ENCODE results near the gene TMEM97.
"Not testable (repeated sequence)": the region's sequence is repeated elsewhere in the genome, so short reads cannot be mapped to it uniquely, and the experiment has no call there.

Gene TMEM97

DNA sequence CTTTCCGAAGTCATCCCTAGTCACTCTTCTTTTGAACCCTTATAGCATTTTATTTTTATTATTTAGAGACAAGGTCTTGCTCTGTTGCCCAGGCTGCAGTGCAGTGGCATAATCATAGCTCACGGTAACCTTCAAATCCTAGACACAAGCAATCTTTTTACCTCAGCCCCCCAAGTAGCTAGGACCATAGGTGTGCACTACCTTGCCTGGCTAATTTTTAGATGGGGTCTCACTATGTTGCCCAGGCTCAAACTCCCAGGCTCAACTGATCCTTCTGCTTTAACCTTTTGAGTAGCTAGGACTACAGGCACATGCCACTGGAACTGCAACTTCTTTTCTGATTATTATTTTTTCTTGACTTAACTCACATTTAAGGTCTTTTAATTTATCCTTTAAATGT is 33.0 kb upstream of the TMEM97 start:
- peaks cover 17% of the 10 kb centered on the region for H3K4me1 ChIP-seq (ENCODE audit: insufficient read depth, poor library complexity, severe bottlenecking)
- H3K36me3 ChIP-seq (ENCODE audit: low read depth): no peaks in the 10 kb centered on the region
- no peaks in the 10 kb centered on the region for H3K27me3 ChIP-seq (ENCODE audit: insufficient read depth, poor library complexity, severe bottlenecking)
- TF ChIP-seq, protein P1, sequence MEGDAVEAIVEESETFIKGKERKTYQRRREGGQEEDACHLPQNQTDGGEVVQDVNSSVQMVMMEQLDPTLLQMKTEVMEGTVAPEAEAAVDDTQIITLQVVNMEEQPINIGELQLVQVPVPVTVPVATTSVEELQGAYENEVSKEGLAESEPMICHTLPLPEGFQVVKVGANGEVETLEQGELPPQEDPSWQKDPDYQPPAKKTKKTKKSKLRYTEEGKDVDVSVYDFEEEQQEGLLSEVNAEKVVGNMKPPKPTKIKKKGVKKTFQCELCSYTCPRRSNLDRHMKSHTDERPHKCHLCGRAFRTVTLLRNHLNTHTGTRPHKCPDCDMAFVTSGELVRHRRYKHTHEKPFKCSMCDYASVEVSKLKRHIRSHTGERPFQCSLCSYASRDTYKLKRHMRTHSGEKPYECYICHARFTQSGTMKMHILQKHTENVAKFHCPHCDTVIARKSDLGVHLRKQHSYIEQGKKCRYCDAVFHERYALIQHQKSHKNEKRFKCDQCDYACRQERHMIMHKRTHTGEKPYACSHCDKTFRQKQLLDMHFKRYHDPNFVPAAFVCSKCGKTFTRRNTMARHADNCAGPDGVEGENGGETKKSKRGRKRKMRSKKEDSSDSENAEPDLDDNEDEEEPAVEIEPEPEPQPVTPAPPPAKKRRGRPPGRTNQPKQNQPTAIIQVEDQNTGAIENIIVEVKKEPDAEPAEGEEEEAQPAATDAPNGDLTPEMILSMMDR (IDR thresholded peaks at IDR 0.05; ENCODE audit: poor library complexity, severe bottlenecking): no peak
- DNase-seq (ENCODE audit: low spot score) (no peak), ATAC-seq (ENCODE audit: low read depth) (no peak)
- H3K4me3 ChIP-seq (ENCODE audit: severe bottlenecking): no peak overlapping the region
- H3K9me3 ChIP-seq (ENCODE audit: severe bottlenecking): no peaks in the 10 kb centered on the region
- H3K27ac ChIP-seq (ENCODE audit: poor library complexity, severe bottlenecking): no peak overlapping the region

DNA sequence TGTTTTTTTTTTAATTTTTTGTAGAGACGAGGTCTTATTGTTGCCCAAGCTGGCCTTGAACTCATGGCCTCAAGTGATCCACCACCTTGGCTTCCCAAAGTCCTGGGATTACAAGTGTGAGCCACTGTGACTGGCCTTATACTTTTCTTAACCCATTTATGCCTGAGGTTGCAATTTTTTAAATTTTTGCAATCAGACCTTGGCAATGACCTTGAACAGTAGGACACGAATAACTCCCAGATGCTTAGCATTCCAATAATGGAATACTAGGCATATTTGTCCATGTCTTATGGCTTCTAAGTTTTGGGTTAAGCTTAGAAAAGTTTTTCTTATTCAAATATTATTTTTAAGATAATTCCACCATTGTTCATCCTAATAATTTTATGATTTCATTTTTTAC is 28.3 kb upstream of the TMEM97 start:
- DNase-seq (ENCODE audit: low spot score) (no peak), ATAC-seq (ENCODE audit: low read depth) (no peak)
- Histone ChIP-seq H3K4me1 (ENCODE audit: insufficient read depth, poor library complexity, severe bottlenecking) (no peaks in the 10 kb centered on the region), H3K9me3 (ENCODE audit: severe bottlenecking) (no peaks in the 10 kb centered on the region), H3K4me3 (ENCODE audit: severe bottlenecking) (no peak overlapping the region), H3K36me3 (ENCODE audit: low read depth) (no peaks in the 10 kb centered on the region), H3K27ac (ENCODE audit: poor library complexity, severe bottlenecking) (no peak overlapping the region), H3K27me3 (ENCODE audit: insufficient read depth, poor library complexity, severe bottlenecking) (no peaks in the 10 kb centered on the region)
- TF ChIP-seq, protein P1 (IDR thresholded peaks at IDR 0.05; ENCODE audit: poor library complexity, severe bottlenecking): no peak

DNA sequence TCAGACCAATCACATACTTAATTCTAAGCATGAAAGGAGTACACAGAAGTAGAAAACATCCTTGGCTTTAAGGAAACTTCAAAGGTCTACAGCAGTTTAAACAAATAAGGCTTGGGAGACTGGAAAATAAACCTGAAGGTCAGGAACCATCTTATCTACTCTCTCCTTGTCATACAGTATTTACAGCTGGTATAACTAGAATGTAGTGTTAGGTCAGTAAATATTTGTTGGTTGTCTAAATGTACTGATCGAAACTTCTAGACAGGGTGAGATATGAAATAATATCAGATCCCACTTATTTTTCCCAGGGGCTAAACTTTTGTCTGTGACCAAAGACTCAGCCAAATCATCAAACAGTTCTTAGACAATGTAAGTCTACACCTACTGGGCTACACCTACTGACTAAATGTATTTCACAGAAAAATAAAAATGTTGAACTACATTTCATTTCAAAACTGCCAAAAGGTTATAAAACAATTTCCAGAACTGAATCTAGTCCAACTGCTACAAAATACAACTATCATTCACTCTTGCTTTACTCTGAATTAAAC is 27.1 kb upstream of the TMEM97 start:
- H3K4me1 ChIP-seq (ENCODE audit: insufficient read depth, poor library complexity, severe bottlenecking): no peaks in the 10 kb centered on the region
- DNase-seq (ENCODE audit: low spot score) (no peak), ATAC-seq (ENCODE audit: low read depth) (no peak)
- H3K27ac ChIP-seq (ENCODE audit: poor library complexity, severe bottlenecking): no peak overlapping the region
- H3K36me3 ChIP-seq (ENCODE audit: low read depth): no peaks in the 10 kb centered on the region
- no peaks in the 10 kb centered on the region for H3K27me3 ChIP-seq (ENCODE audit: insufficient read depth, poor library complexity, severe bottlenecking)
- TF ChIP-seq, protein P1 (IDR thresholded peaks at IDR 0.05; ENCODE audit: poor library complexity, severe bottlenecking): no peak
- H3K4me3 ChIP-seq (ENCODE audit: severe bottlenecking): no peak overlapping the region
- H3K9me3 ChIP-seq (ENCODE audit: severe bottlenecking): no peaks in the 10 kb centered on the region

DNA sequence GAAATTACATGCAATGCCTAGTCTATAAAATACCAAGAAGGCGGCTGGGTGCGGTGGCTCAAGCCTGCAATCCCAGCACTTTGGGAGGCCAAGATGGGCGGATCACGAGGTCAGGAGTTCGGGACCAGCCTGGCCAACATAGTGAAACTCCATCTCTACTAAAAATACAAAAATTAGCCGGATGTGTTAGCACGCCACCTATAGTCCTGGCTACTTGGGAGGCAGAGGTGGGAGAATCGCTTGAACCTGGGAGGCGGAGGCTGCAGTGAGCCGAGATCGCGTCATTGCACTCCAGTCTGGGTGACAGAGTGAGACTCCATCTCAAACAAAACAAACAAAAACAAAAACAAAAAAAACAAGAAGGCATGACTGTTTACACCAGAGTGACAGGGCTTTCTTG is 26.1 kb upstream of the TMEM97 start:
- not testable (repeated sequence) for H3K27me3 ChIP-seq (ENCODE audit: insufficient read depth, poor library complexity, severe bottlenecking); DNase-seq (ENCODE audit: low spot score); H3K36me3 ChIP-seq (ENCODE audit: low read depth); H3K4me1 ChIP-seq (ENCODE audit: insufficient read depth, poor library complexity, severe bottlenecking); H3K27ac ChIP-seq (ENCODE audit: poor library complexity, severe bottlenecking); H3K4me3 ChIP-seq (ENCODE audit: severe bottlenecking); ATAC-seq (ENCODE audit: low read depth); H3K9me3 ChIP-seq (ENCODE audit: severe bottlenecking)

DNA sequence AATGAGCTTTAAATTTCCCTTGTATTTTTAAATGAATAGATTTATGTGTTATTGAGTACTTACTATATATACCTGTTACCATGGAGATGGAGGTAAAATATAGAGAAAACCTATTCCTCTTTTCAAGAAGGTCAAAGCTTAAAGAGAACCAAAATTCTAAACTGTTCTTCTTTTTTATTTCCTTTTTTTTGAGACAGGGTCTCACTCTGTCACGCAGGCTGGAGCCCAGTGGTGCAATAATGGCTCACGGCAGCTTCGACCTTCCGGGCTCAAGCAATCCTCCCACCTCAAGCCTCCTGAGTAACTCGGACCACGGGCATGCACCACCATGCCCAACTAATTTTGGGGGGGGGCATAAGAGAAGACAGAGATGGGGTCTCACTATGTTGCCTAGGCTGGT is 25.0 kb upstream of the TMEM97 start:
- no peak overlapping the region for H3K4me3 ChIP-seq (ENCODE audit: severe bottlenecking)
- H3K27me3 ChIP-seq (ENCODE audit: insufficient read depth, poor library complexity, severe bottlenecking): no peaks in the 10 kb centered on the region
- no peak for ATAC-seq (ENCODE audit: low read depth)
- H3K4me1 ChIP-seq (ENCODE audit: insufficient read depth, poor library complexity, severe bottlenecking): no peaks in the 10 kb centered on the region
- no peaks in the 10 kb centered on the region for H3K9me3 ChIP-seq (ENCODE audit: severe bottlenecking)
- DNase-seq (ENCODE audit: low spot score): no peak
- TF ChIP-seq, protein P1 (IDR thresholded peaks at IDR 0.05; ENCODE audit: poor library complexity, severe bottlenecking): no peak
- no peaks in the 10 kb centered on the region for H3K36me3 ChIP-seq (ENCODE audit: low read depth)
- H3K27ac ChIP-seq (ENCODE audit: poor library complexity, severe bottlenecking): no peak overlapping the region

Measured in RWPE2 (cell line).